ENCODE measurements around the gene ALDH1A1.

GRCh38 chr9:72984226-72984947, 31.5 kb upstream of the ALDH1A1 start:
- TF ChIP-seq, protein P1, sequence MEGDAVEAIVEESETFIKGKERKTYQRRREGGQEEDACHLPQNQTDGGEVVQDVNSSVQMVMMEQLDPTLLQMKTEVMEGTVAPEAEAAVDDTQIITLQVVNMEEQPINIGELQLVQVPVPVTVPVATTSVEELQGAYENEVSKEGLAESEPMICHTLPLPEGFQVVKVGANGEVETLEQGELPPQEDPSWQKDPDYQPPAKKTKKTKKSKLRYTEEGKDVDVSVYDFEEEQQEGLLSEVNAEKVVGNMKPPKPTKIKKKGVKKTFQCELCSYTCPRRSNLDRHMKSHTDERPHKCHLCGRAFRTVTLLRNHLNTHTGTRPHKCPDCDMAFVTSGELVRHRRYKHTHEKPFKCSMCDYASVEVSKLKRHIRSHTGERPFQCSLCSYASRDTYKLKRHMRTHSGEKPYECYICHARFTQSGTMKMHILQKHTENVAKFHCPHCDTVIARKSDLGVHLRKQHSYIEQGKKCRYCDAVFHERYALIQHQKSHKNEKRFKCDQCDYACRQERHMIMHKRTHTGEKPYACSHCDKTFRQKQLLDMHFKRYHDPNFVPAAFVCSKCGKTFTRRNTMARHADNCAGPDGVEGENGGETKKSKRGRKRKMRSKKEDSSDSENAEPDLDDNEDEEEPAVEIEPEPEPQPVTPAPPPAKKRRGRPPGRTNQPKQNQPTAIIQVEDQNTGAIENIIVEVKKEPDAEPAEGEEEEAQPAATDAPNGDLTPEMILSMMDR (IDR thresholded peaks at IDR 0.05; ENCODE audit: low read length) = no peak
- TF ChIP-seq EZH2phosphoT487 (IDR thresholded peaks at IDR 0.05; ENCODE audit: low read length) (no peak), EZH2 (optimal IDR thresholded peaks at IDR 0.05; ENCODE audit: low read depth, low read length) (no peak)
